Caco-2 (cell line): ENCODE results near the gene FARS2. TPM values are rescaled to one million over a fixed set of nuclear protein-coding genes. Genes with fewer than 3 reads are reported as not detected.

Source experiments
- BruUV-seq: library from RNA; stranded (reverse); fragments of 400-500 nt; replicated peaks from 2 replicates; lab custom pipeline; 2021; lab: Mats Ljungman, UMichigan
- CTCF ChIA-PET: fragments of 300-600 bp; sonication (Branson Sonifier 250); formaldehyde crosslinking; loops from one replicate; lab custom pipeline; 2022; ENCODE audit warnings: antibody characterized with exemption; lab: Charles Lee
- POLR2A ChIA-PET: fragments of 300-600 bp; sonication (Branson Sonifier 250); formaldehyde crosslinking; loops from one replicate; lab custom pipeline; 2022; ENCODE audit warnings: antibody characterized with exemption; lab: Charles Lee
- DNase-seq, 2 experiments: peaks; one replicate each; pipeline versions ENCODE4 v3.0.0 to v3.0.0-alpha.2; 2020 to 2022
- H3K27me3 ChIP-seq: replicated peaks from 2 replicates; pipeline ENCODE4 v1.6.0; 2011; ENCODE audit warnings: low read length; ENCODE audit not compliant: control insufficient read depth, insufficient read depth
- H3K36me3 ChIP-seq: 2 replicates; pipeline ENCODE4 v1.5.1; 2011; ENCODE audit warnings: low read length; ENCODE audit not compliant: control insufficient read depth, insufficient read depth
- H3K4me1 ChIP-seq: fragments of 250-450 bp; sonication (Bioruptor Pico); 2 replicates; pipeline ENCODE4 v1.5.1; 2020; ENCODE audit warnings: mild to moderate bottlenecking
- H3K4me3 ChIP-seq: 2 replicates; pipeline ENCODE4 v1.5.1; 2011; ENCODE audit warnings: low read depth, mild to moderate bottlenecking, control low read depth, low read length
- H3K9me3 ChIP-seq: fragments of 250-450 bp; sonication (Bioruptor Pico); 2 replicates; pipeline ENCODE4 v1.5.1; 2020; ENCODE audit warnings: mild to moderate bottlenecking, moderate library complexity
- H3K27ac Mint-ChIP-seq: one replicate; pipeline ENCODE4 v1.8.0; 2022; ENCODE audit warnings: mixed read lengths; ENCODE audit not compliant: unreplicated experiment
- H3K27me3 Mint-ChIP-seq: one replicate; pipeline ENCODE4 v1.8.0; 2022; ENCODE audit warnings: mixed read lengths; ENCODE audit not compliant: insufficient read depth, unreplicated experiment
- H3K36me3 Mint-ChIP-seq: one replicate; pipeline ENCODE4 v1.8.0; 2022; ENCODE audit warnings: mild to moderate bottlenecking, mixed read lengths; ENCODE audit not compliant: insufficient read depth, unreplicated experiment
- H3K4me1 Mint-ChIP-seq: one replicate; pipeline ENCODE4 v1.8.0; 2022; ENCODE audit warnings: low read depth, mixed read lengths; ENCODE audit not compliant: unreplicated experiment
- H3K4me3 Mint-ChIP-seq: one replicate; pipeline ENCODE4 v1.8.0; 2022; ENCODE audit warnings: mild to moderate bottlenecking, moderate library complexity, mixed read lengths; ENCODE audit not compliant: unreplicated experiment
- H3K9me3 Mint-ChIP-seq: one replicate; pipeline ENCODE4 v1.8.0; 2022; ENCODE audit warnings: mixed read lengths; ENCODE audit not compliant: unreplicated experiment
- intact Hi-C: fragments of 100-400 bp; cut with micrococcal nuclease; formaldehyde crosslinking; loops from one replicate; pipeline ENCODE4 v1.10.0; 2022; ENCODE audit not compliant: unreplicated experiment
- total RNA-seq: library from RNA; stranded (reverse); gene quantifications from 2 replicates; pipeline ENCODE4 v1.2.3, GENCODE V29; 2022
- TF ChIP-seq, protein P1 (sequence below), 2 experiments: fragments of 200-600 bp in 1 of 2; IDR thresholded peaks; 1 replicate in 1 of 2; 2 replicates in 1 of 2; pipeline versions ENCODE4 v1.5.1 to v1.8.0; 2011 to 2022; ENCODE audit warnings: antibody characterized with exemption in 1 of 2, control low read depth in 1 of 2, inconsistent platforms in 1 of 2, low read depth in 1 of 2, low read length in 1 of 2, mild to moderate bottlenecking in 1 of 2, moderate library complexity in 1 of 2; ENCODE audit not compliant: insufficient read depth in 1 of 2, severe bottlenecking in 1 of 2, unreplicated experiment in 1 of 2

The FARS2 gene
- total RNA-seq, 1 experiment from 2014 or later = 15.4 TPM

DNA sequence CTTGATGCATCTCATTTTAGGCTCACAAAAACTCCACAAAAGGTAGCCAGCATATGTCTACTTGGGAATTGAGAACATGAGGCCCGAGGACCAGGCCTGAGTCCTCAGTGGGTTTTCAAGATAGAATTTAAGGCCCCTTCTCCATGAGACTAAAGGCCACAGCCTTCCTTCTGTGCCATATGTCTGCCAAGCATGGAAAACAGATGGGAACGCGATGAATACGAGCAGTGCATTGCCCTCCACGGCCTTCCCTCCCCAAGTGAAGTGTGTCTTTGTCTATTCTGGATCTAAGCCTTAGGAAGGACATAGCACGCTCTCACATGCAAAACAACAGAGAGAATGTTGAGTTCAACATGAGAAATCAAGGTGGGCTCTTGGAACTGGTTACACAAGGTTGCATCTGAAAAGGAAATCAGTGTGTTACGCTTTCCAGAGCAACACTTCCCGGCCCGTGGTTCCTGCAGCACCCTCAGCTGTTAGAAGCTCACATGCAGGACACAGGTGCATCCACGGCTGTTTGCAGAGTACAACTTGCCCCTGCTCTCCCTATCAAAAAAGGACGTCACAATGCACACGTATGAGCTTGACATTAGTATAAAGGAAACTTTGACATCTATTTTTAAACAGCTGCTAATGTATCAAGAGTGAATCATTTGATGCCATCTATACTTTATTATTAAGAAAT lies 515.5 kb downstream of the FARS2 start:
- no peaks in the 10 kb centered on the region for H3K9me3 Mint-ChIP-seq
- DNase-seq = no peak
- no peak overlapping the region for H3K27ac Mint-ChIP-seq
- H3K27me3 Mint-ChIP-seq = no peaks in the 10 kb centered on the region
- Histone ChIP-seq H3K27me3 (no peaks in the 10 kb centered on the region), H3K36me3 (no peaks in the 10 kb centered on the region), H3K4me1 (no peaks in the 10 kb centered on the region), H3K4me3 (no peak overlapping the region), H3K9me3 (no peaks in the 10 kb centered on the region)
- intact Hi-C loops = no loop called here
- CTCF ChIA-PET = no interaction called here
- no TSS peak for BruUV-seq
- TF ChIP-seq, protein P1, sequence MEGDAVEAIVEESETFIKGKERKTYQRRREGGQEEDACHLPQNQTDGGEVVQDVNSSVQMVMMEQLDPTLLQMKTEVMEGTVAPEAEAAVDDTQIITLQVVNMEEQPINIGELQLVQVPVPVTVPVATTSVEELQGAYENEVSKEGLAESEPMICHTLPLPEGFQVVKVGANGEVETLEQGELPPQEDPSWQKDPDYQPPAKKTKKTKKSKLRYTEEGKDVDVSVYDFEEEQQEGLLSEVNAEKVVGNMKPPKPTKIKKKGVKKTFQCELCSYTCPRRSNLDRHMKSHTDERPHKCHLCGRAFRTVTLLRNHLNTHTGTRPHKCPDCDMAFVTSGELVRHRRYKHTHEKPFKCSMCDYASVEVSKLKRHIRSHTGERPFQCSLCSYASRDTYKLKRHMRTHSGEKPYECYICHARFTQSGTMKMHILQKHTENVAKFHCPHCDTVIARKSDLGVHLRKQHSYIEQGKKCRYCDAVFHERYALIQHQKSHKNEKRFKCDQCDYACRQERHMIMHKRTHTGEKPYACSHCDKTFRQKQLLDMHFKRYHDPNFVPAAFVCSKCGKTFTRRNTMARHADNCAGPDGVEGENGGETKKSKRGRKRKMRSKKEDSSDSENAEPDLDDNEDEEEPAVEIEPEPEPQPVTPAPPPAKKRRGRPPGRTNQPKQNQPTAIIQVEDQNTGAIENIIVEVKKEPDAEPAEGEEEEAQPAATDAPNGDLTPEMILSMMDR (IDR thresholded peaks at IDR 0.05; ENCODE audit: insufficient read depth in 1 of 2, low read depth in 1 of 2, low read length in 1 of 2, severe bottlenecking in 1 of 2, unreplicated experiment in 1 of 2) = no peak
- no peak overlapping the region for H3K4me3 Mint-ChIP-seq
- no peaks in the 10 kb centered on the region for H3K4me1 Mint-ChIP-seq
- POLR2A ChIA-PET = no interaction called here
- no peaks in the 10 kb centered on the region for H3K36me3 Mint-ChIP-seq

DNA sequence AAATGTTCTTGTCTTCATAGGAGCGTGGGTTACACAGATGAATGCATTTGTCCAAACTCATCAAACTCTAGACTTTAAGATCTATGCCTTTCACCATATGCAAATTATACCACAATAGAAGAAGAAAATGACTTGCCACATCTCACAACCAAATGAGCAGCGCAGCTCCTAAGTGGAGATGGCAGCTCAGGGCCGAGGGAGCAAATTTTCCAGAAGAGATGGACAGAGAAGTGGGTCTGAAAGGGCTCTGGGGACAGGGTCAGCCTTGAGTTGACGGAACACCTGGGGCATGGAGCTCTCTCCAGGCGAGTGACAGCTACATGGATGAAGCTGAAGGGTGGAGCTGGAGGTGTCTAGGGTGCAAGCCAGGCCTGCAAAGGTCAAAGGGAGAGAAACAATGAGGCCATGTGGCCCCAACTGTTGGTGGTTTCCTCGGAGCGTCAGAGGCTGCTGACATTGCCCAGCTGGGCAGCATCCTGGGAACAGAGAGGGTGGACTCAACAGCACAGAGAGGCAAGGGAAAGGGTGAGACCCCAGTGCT lies 517.1 kb downstream of the FARS2 start:
- no peak overlapping the region for H3K27ac Mint-ChIP-seq

DNA sequence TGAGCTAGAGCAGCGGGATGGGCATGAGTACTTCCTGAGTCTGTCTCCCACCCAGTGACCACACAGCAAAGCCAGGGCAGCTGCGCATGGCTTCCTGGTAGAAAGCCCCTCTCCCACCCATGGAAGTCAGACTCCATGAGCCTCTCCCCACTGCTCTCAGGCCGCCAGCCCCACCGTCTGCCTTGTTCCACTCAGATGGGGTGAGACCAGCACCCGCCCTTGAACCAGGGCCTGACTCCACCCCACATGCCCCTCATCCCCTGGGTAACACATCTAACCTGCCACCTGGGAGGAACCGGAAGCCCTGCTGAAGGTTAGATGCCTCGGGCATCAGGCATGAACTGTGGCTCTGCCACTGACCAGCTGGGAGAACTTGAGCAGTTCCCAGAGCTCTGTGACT lies 517.6 kb downstream of the FARS2 start:
- BruUV-seq = no TSS peak
- no peaks in the 10 kb centered on the region for H3K27me3 ChIP-seq
- H3K27ac Mint-ChIP-seq = no peak overlapping the region
- H3K36me3 Mint-ChIP-seq = no peaks in the 10 kb centered on the region
- no peaks in the 10 kb centered on the region for H3K9me3 Mint-ChIP-seq
- intact Hi-C loops = no loop called here
- no peaks in the 10 kb centered on the region for H3K36me3 ChIP-seq
- TF ChIP-seq, protein P1 (IDR thresholded peaks at IDR 0.05; ENCODE audit: insufficient read depth in 1 of 2, low read depth in 1 of 2, low read length in 1 of 2, severe bottlenecking in 1 of 2, unreplicated experiment in 1 of 2) = no peak
- no peaks in the 10 kb centered on the region for H3K4me1 ChIP-seq
- ChIA-PET CTCF (no interaction called here), POLR2A (no interaction called here)
- no peaks in the 10 kb centered on the region for H3K4me1 Mint-ChIP-seq
- no peaks in the 10 kb centered on the region for H3K9me3 ChIP-seq
- DNase-seq = no peak
- H3K27me3 Mint-ChIP-seq = no peaks in the 10 kb centered on the region
- no peak overlapping the region for H3K4me3 ChIP-seq
- no peak overlapping the region for H3K4me3 Mint-ChIP-seq

More for the DNA sequence above, 517.1 kb downstream of the FARS2 start:
- no peaks in the 10 kb centered on the region for H3K4me1 Mint-ChIP-seq
- H3K4me1 ChIP-seq = no peaks in the 10 kb centered on the region
- TF ChIP-seq, protein P1 (IDR thresholded peaks at IDR 0.05; ENCODE audit: insufficient read depth in 1 of 2, low read depth in 1 of 2, low read length in 1 of 2, severe bottlenecking in 1 of 2, unreplicated experiment in 1 of 2) = no peak
- H3K36me3 Mint-ChIP-seq = no peaks in the 10 kb centered on the region
- no peak overlapping the region for H3K4me3 ChIP-seq
- intact Hi-C loops = no loop called here
- H3K36me3 ChIP-seq = no peaks in the 10 kb centered on the region
- no peak for DNase-seq
- H3K27me3 ChIP-seq = no peaks in the 10 kb centered on the region
- H3K9me3 Mint-ChIP-seq = no peaks in the 10 kb centered on the region
- H3K4me3 Mint-ChIP-seq = no peak overlapping the region
- no TSS peak for BruUV-seq
- POLR2A ChIA-PET = no interaction called here
- H3K9me3 ChIP-seq = no peaks in the 10 kb centered on the region
- CTCF ChIA-PET = no interaction called here
- no peaks in the 10 kb centered on the region for H3K27me3 Mint-ChIP-seq
